ACC112 (cell line): ENCODE data around the gene RS1.

Source experiments
- H2AFZ ChIP-seq: fragments of 200-600 bp; sonication (generic); one replicate; pipeline ENCODE4 v1.6.0; 2017; ENCODE audit warnings: antibody characterized with exemption, low read length; ENCODE audit not compliant: unreplicated experiment
- H3K27ac ChIP-seq: fragments of 200-600 bp; sonication (generic); 2 replicates; pipeline ENCODE4 v1.5.1; 2014; ENCODE audit warnings: low read depth, mild to moderate bottlenecking, antibody characterized with exemption, low read length, moderate library complexity
- H3K27me3 ChIP-seq: fragments of 200-600 bp; sonication (generic); 2 replicates; pipeline ENCODE4 v1.6.1; 2014; ENCODE audit warnings: mild to moderate bottlenecking, antibody characterized with exemption, low read length, moderate library complexity, mixed read lengths; ENCODE audit not compliant: insufficient read depth
- H3K36me3 ChIP-seq: fragments of 200-600 bp; sonication (generic); 2 replicates; pipeline ENCODE4 v1.6.1; 2016; ENCODE audit warnings: mild to moderate bottlenecking, antibody characterized with exemption, low read length, moderate library complexity, mixed read lengths; ENCODE audit not compliant: insufficient read depth
- H3K4me1 ChIP-seq: fragments of 200-600 bp; sonication (generic); one replicate; pipeline ENCODE4 v1.6.1; 2016; ENCODE audit warnings: low read length, mixed read lengths; ENCODE audit not compliant: insufficient read depth, unreplicated experiment, control insufficient read depth
- H3K4me3 ChIP-seq: fragments of 200-600 bp; sonication (generic); 2 replicates; pipeline ENCODE4 v1.5.1; 2014; ENCODE audit warnings: mild to moderate bottlenecking, low read depth, low read length
- H3K79me2 ChIP-seq: fragments of 200-600 bp; sonication (generic); one replicate; pipeline ENCODE4 v1.6.0; 2016; ENCODE audit warnings: low read length; ENCODE audit not compliant: control insufficient read depth, unreplicated experiment, insufficient read depth

Gene RS1

DNA sequence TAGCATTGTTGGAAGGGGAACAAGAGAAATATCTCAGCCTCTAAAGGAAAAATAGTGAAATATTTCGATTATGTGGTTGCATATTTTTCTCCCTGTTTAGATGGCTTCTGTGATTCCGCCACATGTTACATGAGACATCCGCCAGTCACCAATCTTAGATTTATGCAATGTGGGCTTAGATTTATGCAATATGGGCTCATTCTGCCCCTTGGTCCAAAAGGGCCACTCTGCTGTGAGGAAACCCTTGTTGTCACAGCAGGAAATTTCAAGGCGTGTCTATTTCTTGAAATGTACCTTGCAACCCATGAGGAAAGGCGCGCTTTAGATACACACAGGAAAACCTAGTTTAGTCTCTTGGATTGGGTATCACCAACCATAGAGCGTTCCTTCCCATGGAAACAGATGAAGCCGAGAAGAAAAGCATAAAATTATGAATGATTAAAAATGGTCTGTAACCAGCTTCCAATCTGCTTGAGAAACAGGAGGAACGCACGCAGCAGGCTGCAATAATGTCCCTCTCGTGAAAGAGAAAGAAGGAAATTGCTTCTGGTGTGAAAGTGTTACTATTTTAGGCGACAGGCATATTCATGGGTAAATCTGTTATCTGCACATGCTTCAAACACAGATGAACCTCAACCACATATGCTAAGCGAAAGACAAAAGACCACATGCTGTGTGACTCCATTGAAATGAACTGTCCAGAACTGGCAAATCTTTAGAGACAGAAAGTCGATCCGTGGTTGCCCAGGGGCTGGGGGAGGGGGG, 3.7 kb downstream of the RS1 start:
- H3K36me3 ChIP-seq, result no peaks in the 10 kb centered on the region
- H2AFZ ChIP-seq, result no peak overlapping the region
- no peaks in the 10 kb centered on the region for H3K79me2 ChIP-seq
- no peak overlapping the region for H3K27ac ChIP-seq
- no peaks in the 10 kb centered on the region for H3K27me3 ChIP-seq
- H3K4me3 ChIP-seq, result no peak overlapping the region
- no peaks in the 10 kb centered on the region for H3K4me1 ChIP-seq

DNA sequence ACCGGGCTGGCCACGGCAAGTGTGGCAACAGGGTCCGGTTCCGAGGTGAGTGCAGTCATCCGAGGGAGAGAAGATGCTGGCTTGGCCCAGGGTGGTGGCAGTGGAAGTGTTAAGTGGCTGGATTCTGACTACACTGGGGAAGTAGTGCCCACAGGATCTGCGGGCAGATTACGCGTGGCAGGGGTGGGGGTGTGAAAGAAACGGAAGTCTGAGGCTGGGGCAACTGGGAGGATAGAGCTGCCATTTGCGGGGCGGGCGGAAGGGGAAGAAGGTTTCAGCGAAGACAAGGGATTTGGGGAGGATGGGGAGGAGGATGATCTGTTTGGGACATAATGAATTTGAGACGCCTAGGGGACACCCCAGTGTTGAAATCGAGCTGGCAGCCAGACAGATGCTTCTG, 5.3 kb downstream of the RS1 start:
- Histone ChIP-seq H3K4me3 (no peak overlapping the region), H3K4me1 (no peaks in the 10 kb centered on the region), H3K27ac (no peak overlapping the region), H3K36me3 (no peaks in the 10 kb centered on the region), H3K79me2 (no peaks in the 10 kb centered on the region), H2AFZ (no peak overlapping the region), H3K27me3 (no peaks in the 10 kb centered on the region)

DNA sequence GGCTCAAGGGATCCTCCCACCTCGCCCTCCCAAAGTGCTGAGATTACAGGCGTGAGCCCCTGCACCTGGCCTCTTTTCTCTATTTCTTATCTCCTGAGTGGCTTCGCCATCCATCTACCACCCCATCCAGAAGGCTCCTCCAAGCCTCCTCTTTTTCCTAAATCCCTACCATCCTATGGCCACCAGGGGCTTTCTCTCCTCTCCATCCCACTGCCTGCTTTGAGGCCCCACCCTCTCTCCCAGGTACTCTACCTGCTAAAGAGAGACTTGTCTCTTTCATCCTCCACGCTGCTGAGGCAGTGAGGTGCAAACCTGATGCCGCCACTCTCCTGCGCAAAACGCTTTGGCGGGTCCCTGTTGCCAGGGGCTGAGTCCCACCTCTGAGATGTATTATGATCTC, 7.0 kb downstream of the RS1 start:
- no peak overlapping the region for H3K27ac ChIP-seq
- no peaks in the 10 kb centered on the region for H3K79me2 ChIP-seq
- H3K36me3 ChIP-seq, result no peaks in the 10 kb centered on the region
- no peaks in the 10 kb centered on the region for H3K27me3 ChIP-seq
- H3K4me3 ChIP-seq, result no peak overlapping the region
- H2AFZ ChIP-seq, result no peak overlapping the region
- no peaks in the 10 kb centered on the region for H3K4me1 ChIP-seq

DNA sequence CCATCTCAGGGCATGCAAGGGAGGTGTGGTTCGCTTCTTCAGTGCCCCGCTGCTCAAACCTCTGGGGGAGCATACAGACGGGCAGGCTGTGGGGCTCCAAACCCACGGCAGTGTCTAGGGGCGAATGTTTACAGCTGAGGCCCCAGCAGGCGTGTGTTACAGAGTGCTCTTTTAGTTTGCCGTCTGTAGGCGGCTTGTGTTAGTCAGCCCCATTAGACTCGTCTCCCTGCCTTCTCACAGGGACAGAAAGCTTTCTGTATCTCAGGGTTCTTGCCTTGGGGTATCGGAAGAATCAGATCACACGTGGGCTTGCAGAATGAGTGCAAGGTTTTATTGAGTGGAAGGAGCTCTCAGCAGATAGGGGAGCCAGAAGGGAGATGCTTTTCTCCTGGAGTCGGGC, 10.6 kb downstream of the RS1 start:
- Histone ChIP-seq H3K4me1 (no peaks in the 10 kb centered on the region), H3K4me3 (no peak overlapping the region), H3K27me3 (no peaks in the 10 kb centered on the region), H3K79me2 (no peaks in the 10 kb centered on the region), H2AFZ (no peak overlapping the region), H3K36me3 (no peaks in the 10 kb centered on the region), H3K27ac (no peak overlapping the region)

DNA sequence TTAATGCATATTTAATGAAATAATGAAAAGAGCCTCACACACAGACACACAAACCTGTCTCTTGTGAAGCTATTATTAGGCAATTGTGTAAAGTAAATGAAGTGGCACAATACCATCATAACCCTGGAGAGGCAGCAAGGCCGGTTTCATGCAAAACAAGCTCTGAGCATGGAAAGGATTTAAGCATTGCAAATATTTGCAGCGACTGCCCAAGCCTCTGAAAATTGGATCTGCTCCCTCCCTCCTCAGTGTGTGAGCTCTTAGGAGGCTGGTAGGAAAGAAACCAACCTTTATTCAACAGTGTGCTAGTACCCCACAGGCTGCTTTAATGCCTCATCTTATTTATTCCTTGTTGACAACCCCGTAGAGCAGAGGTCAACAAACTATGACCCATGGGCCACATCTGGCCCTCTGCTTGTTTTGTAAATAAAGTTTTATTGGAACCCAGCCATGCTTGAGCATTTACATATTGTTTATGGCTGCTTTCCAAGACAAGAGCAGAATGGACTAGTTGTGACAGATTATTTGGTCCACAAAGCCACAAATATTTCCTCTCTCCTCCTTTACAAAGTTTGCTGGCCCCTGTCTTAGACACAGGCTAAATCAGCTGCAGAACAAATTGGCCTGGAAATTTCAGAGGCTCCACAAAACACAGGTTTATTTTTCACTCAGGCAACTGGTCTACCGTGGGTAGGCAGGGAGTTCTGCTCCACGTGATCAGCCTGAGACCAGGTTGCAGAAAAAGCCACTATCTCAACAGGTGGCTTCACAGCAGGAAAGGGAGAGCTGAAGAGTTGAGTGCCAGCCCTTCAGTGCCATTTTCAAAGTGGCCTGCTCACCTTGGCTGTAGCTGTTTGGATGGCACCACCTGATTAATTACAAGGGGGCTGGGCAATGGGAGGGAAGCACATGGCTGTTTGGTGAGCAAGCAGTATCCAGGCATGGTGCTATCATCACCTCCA, 16.8 kb downstream of the RS1 start:
- no peak overlapping the region for H2AFZ ChIP-seq
- H3K36me3 ChIP-seq, result no peaks in the 10 kb centered on the region
- no peaks in the 10 kb centered on the region for H3K4me1 ChIP-seq
- H3K4me3 ChIP-seq, result no peak overlapping the region
- no peak overlapping the region for H3K27ac ChIP-seq
- no peaks in the 10 kb centered on the region for H3K79me2 ChIP-seq
- H3K27me3 ChIP-seq, result no peaks in the 10 kb centered on the region

DNA sequence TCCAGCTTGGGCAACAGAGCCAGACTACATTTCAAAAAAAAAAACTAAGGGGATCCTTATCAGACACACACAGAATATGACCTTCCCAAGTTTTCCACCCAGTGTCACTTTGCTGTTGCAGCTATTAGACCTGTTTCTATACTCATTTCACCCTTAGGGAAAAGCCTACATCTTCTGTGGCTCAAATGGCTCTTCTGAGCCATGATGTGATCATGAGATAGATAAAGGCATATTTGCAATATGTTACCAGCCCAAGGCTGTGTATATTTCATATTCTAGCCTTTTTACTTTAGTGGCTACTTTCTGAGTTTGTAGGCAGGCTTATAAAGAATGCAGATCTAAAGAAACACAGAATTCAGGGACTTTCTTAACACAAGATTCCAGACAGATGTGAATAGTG, 19.3 kb downstream of the RS1 start:
- Histone ChIP-seq H3K4me3 (no peak overlapping the region), H3K79me2 (no peaks in the 10 kb centered on the region), H3K36me3 (no peaks in the 10 kb centered on the region), H3K4me1 (no peaks in the 10 kb centered on the region), H2AFZ (no peak overlapping the region), H3K27ac (no peak overlapping the region), H3K27me3 (no peaks in the 10 kb centered on the region)

DNA sequence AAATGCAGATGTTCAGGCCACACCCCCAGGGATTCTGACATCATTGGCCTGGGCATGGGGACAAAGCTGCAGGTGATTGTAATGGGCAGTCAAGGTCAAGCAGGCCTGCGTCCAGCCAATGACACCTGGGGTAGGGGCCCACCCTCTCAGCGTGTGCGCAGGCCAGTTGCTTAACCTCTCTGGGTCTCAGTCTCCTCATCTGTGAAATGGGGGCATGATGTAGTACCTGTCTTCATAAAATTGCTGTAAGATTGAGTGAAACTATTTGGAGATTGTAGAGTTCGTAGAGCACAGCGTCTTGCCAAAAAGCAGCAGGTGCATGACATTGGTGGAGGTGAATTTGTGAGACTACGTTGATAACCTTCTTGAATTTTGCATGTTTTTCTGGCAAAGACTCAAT, 21.2 kb downstream of the RS1 start:
- Histone ChIP-seq H3K4me1 (no peaks in the 10 kb centered on the region), H3K27ac (no peak overlapping the region)

DNA sequence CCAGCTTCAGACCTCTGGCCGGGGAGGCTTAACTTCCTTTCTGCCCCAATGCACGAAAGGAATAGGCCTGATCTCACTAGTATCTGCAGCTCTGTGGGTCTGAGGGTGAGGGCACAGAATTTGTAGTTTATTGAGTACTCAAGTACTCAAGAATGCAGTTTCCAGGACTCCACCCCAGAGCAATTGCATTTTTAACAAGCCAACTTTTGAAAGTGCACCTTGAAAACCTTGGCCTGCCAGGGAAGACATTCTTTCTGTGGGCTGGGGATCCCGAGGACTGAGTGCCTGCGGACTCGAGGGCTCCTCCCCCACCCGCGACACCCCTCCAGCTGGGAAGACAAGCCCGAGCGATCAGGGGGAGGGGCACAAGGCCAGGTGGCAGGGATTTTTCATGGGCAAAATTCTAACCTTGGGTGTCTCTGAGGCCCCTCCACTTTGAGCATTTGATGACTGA, 22.4 kb downstream of the RS1 start:
- no peaks in the 10 kb centered on the region for H3K4me1 ChIP-seq
- H3K27me3 ChIP-seq, result no peaks in the 10 kb centered on the region
- H3K79me2 ChIP-seq, result no peaks in the 10 kb centered on the region
- no peaks in the 10 kb centered on the region for H3K36me3 ChIP-seq
- H3K4me3 ChIP-seq, result no peak overlapping the region
- H3K27ac ChIP-seq, result no peak overlapping the region
- H2AFZ ChIP-seq, result no peak overlapping the region

More for the DNA sequence above, 21.2 kb downstream of the RS1 start:
- no peaks in the 10 kb centered on the region for H3K36me3 ChIP-seq
- no peak overlapping the region for H2AFZ ChIP-seq
- H3K27me3 ChIP-seq, result no peaks in the 10 kb centered on the region
- H3K4me3 ChIP-seq, result no peak overlapping the region
- no peaks in the 10 kb centered on the region for H3K79me2 ChIP-seq

DNA sequence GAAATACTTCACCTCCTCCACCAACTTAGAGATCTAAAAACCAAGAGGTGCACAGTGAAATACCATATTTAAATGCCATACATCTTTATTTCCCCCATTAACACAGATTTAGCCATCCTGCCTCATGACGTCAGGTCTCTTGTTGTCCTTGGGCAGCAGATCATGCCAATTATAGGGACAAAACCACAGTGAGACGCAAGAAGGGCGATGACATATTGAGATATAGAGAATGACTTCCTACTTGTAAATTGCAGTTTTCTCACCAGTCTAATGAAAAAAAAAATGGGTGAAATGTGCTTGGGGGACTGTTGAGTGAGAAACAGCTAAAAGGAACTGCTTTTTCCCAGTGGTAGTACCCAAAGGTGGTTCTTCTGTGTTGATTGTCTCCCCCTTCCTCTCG, 24.3 kb downstream of the RS1 start:
- Histone ChIP-seq H3K79me2 (no peaks in the 10 kb centered on the region), H2AFZ (no peak overlapping the region), H3K4me3 (no peak overlapping the region), H3K27me3 (peaks cover 2% of the 10 kb centered on the region; the same call in 1 of the 2 replicates), H3K36me3 (no peaks in the 10 kb centered on the region), H3K4me1 (no peaks in the 10 kb centered on the region), H3K27ac (no peak overlapping the region)

DNA sequence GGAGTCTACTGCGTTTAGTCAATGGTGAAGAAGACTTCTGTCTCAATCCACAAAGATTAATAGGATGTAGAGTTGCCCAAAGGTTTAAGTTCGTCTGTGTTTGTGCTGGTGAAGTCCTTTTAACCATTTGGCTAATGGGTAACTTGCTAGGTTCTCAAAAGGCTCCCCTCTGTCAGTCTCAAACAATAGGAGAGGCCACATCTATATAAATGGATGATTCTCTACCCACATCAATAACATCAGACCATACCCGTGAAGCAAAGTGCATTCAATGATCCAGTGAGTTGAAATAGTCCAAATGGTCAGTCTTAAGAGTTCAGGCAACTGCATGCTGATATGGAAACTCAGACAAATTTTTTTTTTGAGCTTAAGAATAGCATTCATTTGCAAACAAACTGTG, 28.1 kb downstream of the RS1 start:
- Histone ChIP-seq H3K4me3 (no peak overlapping the region), H3K36me3 (no peaks in the 10 kb centered on the region), H3K27me3 (peaks cover 2% of the 10 kb centered on the region; the same call in 1 of the 2 replicates), H3K79me2 (no peaks in the 10 kb centered on the region), H3K27ac (no peak overlapping the region), H3K4me1 (no peaks in the 10 kb centered on the region), H2AFZ (no peak overlapping the region)
